GM12872 (cell line): ENCODE measurements around the gene FAM20C.

Experiments used
- CTCF ChIP-seq: IDR thresholded peaks from 3 replicates; pipeline ENCODE4 v1.5.1; 2011; ENCODE audit warnings: low read depth, mild to moderate bottlenecking, low read length, moderate library complexity; ENCODE audit not compliant: insufficient read depth

Gene FAM20C

GRCh38 chr7:179948-180694 lies 12.2 kb upstream of the FAM20C start:
- no peak for TF ChIP-seq CTCF

- TF ChIP-seq CTCF, result no peak
Observed at GRCh38 chr7:181738-182137, 10.6 kb upstream of the FAM20C start.

- TF ChIP-seq CTCF, result no peak
Observed at GRCh38 chr7:183496-184292, 8.7 kb upstream of the FAM20C start.

GRCh38 chr7:184294-185264 lies 7.8 kb upstream of the FAM20C start:
- TF ChIP-seq CTCF, result no peak

GRCh38 chr7:186516-187113 lies 5.8 kb upstream of the FAM20C start:
- no peak for TF ChIP-seq CTCF

- TF ChIP-seq CTCF, result no peak
Observed at GRCh38 chr7:187227-187927, 5.0 kb upstream of the FAM20C start.
